HG03139 (cell line): ENCODE measurements around the gene SLC16A3.
"Not testable (repeated sequence)": the region's sequence is repeated elsewhere in the genome, so short reads cannot be mapped to it uniquely, and the experiment has no call there.

Experiments used
- ATAC-seq: cut with Tn5 transposase; IDR thresholded peaks from one replicate; pipeline ENCODE4 v1.9.1; 2021; ENCODE audit not compliant: unreplicated experiment

The SLC16A3 gene

GRCh38 chr17:82259972-82260961 lies 31.4 kb downstream of the SLC16A3 start:
- not testable (repeated sequence) for ATAC-seq

GRCh38 chr17:82262344-82262743 lies 33.5 kb downstream of the SLC16A3 start:
- no peak for ATAC-seq

DNA sequence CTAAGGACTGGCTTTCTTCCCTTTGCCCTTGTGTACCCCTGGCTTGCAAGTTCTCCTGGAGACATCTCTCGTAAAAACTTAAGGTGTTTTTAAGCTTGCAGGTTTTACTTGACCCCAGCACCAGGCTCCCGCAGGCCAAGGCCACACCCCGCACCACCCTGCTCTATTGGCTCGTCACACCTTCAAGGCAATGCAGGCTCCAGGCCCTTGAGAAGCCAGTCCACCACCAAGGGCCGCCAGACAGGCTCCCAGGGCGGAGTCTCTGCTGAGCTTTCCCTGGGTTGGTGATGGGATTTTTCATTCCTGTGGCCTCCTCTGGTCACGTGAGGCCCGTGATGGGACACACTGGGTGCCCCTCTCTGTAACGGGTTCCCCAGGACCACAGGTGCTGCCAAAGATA lies 34.8 kb downstream of the SLC16A3 start:
- no peak for ATAC-seq

- no peak for ATAC-seq
Observed at GRCh38 chr17:82266142-82266541, 37.3 kb downstream of the SLC16A3 start.

- ATAC-seq: no peak
Observed at GRCh38 chr17:82267575-82268379, 38.9 kb downstream of the SLC16A3 start.

DNA sequence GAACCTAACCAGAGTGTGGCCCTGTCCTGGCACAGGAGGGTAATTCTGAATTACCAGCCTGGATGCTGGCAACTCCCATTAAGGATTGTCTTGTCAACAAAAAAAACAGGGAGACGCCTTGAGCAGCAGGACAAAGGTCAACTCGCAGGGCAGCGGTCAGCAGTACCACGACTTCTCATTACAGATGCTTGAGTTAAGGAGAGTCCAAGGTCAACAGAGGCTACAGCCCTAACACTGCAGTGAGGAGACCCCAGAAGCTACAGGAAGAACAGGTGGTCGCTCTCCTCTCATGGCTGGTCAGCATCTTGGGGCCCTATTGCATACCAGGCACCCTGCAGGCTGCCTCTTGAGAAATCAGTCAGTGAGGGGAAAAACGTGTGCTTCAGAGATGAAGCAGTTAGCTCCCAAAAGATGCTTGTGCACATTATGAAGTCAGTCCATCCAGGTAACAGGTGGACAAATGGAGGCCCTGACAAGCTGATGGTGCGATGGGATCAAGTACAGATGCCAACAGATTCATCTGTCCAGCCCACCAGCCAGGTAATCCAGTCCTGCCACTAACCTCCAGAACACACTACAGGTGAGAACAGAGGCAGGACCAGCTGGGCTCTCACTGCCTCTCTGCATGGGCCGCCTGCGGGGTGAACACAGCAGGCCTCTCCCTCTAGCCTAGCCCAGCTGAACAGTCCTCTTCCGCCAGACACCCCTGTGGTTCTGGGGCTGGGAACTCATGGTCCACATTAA lies 40.5 kb downstream of the SLC16A3 start:
- ATAC-seq: no peak

GRCh38 chr17:82269882-82270500 lies 41.1 kb downstream of the SLC16A3 start:
- ATAC-seq: no peak

DNA sequence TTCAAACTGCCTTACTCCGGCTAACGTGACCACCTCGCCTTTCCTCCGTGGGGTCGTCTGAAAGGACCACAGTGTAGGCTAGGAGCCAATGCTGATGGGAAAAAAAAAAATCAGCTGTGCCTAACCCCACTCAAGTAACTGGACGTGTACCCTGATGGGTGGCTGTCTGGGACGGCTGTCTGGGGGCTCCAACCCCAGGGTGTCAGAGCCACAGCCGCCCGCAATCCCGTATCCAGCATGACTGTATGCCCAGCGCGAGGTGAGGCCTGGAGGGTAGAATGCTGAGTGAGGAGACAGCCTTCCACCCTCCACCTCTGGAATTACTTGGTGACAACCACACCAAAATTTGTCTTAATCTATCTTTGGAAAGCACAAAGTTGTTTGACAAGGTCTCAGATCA lies 41.8 kb downstream of the SLC16A3 start:
- no peak for ATAC-seq

- no peak for ATAC-seq
Observed at GRCh38 chr17:82271401-82271800, 42.6 kb downstream of the SLC16A3 start.

GRCh38 chr17:82272495-82273326 lies 43.9 kb downstream of the SLC16A3 start:
- ATAC-seq: peak; percentile 24

GRCh38 chr17:82273327-82274133 lies 44.7 kb downstream of the SLC16A3 start, which contains the start of gene CSNK1D:
TSS of gene CSNK1D (minus strand) at chr17:82273700. CDS start at chr17:82273381, 319 bp downstream.
- ATAC-seq: peak; percentile 51

DNA sequence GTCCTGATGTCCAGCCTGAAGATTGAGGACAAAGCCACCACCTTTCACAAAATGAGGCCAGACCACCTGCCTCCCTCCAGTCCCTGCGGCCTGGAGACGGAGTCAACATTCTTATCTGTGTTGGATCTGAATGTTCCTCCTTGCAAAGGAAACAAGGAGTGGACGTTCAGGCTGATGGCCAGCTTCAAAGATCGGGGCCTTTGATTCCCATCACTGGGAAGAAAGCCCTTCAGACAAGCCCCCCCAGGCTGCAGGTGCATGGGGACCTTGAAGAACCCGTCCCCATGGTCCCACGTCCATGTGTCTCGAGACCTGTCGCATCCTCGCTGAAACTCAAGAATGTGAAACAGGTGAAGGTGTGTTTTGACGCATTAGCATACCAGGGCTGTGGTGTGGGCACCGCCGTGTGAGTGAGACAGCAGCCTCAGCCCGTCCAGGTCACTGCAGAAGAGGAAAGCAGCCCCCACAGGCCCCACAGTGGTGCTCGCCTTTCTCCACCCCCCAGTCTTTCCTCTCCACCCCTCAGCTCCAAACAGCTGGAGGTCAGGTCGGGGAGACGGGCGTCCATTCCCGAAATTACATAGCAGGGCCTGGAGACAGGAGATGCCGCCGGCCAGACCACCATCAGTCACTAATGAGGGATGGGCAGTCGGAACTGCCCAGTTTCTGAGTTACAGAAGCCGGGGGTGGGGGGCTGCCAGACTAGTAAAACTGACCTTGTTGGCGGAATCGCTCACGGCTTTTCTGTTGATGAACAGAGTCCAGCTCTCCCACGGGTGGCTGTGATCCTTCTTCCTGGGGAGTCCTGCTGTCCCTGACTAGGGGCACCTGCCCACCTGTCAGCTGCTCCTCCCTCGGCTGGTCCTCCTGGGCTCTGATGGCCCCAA lies 45.5 kb downstream of the SLC16A3 start:
- no peak for ATAC-seq

DNA sequence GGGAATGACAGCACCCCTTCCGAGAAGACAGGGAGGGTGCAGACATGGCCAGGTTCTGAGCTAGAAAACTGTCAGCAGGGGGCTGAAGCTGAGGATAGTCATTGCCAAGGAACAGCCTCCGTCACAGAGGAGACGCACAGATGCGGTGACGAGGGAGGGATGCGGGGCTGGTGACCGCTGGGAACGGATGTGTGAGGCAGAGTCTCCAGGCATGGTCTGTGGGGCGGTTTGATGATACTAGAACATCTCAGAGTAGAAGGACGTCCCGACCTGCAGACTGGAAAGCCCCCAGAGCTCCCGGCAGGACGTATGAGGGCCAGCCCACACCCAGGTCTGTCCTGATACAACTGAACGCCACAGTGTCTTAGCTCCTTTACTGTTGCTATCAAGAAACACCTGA lies 46.5 kb downstream of the SLC16A3 start:
- ATAC-seq: no peak

GRCh38 chr17:82276938-82277337 lies 48.1 kb downstream of the SLC16A3 start:
- no peak for ATAC-seq

GRCh38 chr17:82277851-82278250 lies 49.0 kb downstream of the SLC16A3 start:
- no peak for ATAC-seq

GRCh38 chr17:82278308-82278707 lies 49.5 kb downstream of the SLC16A3 start:
- ATAC-seq: no peak

- no peak for ATAC-seq
Observed at GRCh38 chr17:82278786-82279391, 50.0 kb downstream of the SLC16A3 start.
